22Rv1 (cell line): ENCODE results near the gene SHISA3.
"Not testable (repeated sequence)": the region's sequence is repeated elsewhere in the genome, so short reads cannot be mapped to it uniquely, and the experiment has no call there.

Source experiments
- H3K27ac ChIP-seq: fragments of 450-650 bp; 2 replicates; pipeline ENCODE4 v1.5.1; 2017
- CTCF ChIP-seq: fragments of 450-650 bp; IDR thresholded peaks from 2 replicates; pipeline ENCODE4 v1.5.1; 2017; ENCODE audit warnings: mild to moderate bottlenecking
- ZFX ChIP-seq: fragments of 450-650 bp; IDR thresholded peaks from 2 replicates; pipeline ENCODE4 v1.6.1; 2017; ENCODE audit warnings: antibody characterized with exemption, borderline replicate concordance

Gene SHISA3

GRCh38 chr4:42371305-42372252 is 25.7 kb upstream of the SHISA3 start:
- H3K27ac ChIP-seq: no peak overlapping the region
- TF ChIP-seq CTCF: peak; percentile 81
- no peak for TF ChIP-seq ZFX

- H3K27ac ChIP-seq: not testable (repeated sequence)
Measured at GRCh38 chr4:42372303-42372702, 25.0 kb upstream of the SHISA3 start.

- H3K27ac ChIP-seq: no peak overlapping the region
- no peak for TF ChIP-seq ZFX
- no peak for TF ChIP-seq CTCF
Measured at GRCh38 chr4:42377497-42377896, 19.8 kb upstream of the SHISA3 start.

GRCh38 chr4:42381666-42382065 is 15.6 kb upstream of the SHISA3 start:
- no peak overlapping the region for H3K27ac ChIP-seq

GRCh38 chr4:42385516-42385915 is 11.8 kb upstream of the SHISA3 start:
- TF ChIP-seq ZFX: no peak
- TF ChIP-seq CTCF: no peak
- no peak overlapping the region for H3K27ac ChIP-seq

More at GRCh38 chr4:42381666-42382065, 15.6 kb upstream of the SHISA3 start:
- TF ChIP-seq ZFX: no peak
- no peak for TF ChIP-seq CTCF

GRCh38 chr4:42390622-42391354 is 6.5 kb upstream of the SHISA3 start:
- H3K27ac ChIP-seq: no peak overlapping the region
- TF ChIP-seq ZFX (no peak), CTCF (no peak)

GRCh38 chr4:42391355-42391664 is 6.0 kb upstream of the SHISA3 start:
- H3K27ac ChIP-seq: no peak overlapping the region
- no peak for TF ChIP-seq ZFX
- TF ChIP-seq CTCF: no peak
